Measurements from ENCODE around the gene KCNA10.

- no peak for TF ChIP-seq USF2 (CRISPR knock-in tag; IDR thresholded peaks at IDR 0.05)
- TF ChIP-seq CTCF (IDR thresholded peaks at IDR 0.05) = no peak; the same call in 1 of the 2 replicates
- TF ChIP-seq ATF2 (CRISPR knock-in tag; IDR thresholded peaks at IDR 0.05; ENCODE audit: borderline replicate concordance, low read depth) = no peak
- TF ChIP-seq AR (CRISPR knock-in tag; IDR thresholded peaks at IDR 0.05) = no peak
- no peak for TF ChIP-seq RELA (CRISPR knock-in tag; IDR thresholded peaks at IDR 0.05; ENCODE audit: borderline replicate concordance)
- TF ChIP-seq MAX (CRISPR knock-in tag; IDR thresholded peaks at IDR 0.05) = no peak
- TF ChIP-seq ZNF512 (CRISPR knock-in tag; IDR thresholded peaks at IDR 0.05; ENCODE audit: borderline replicate concordance) = no peak
Measured at GRCh38 chr1:110548381-110548780, 29.4 kb upstream of the KCNA10 start.

Data from WTC11 (cell line).